Breast epithelium (tissue), 4 donors: ENCODE measurements around the gene MAP2K6. TPM values are rescaled to one million over a fixed set of nuclear protein-coding genes. Genes with fewer than 3 reads are reported as not detected.

Experiments
- DNase-seq, 2 donors: peaks; one replicate each; pipeline ENCODE4 v3.0.0-alpha.2; 2019; ENCODE audit warnings: low spot score in 2 of 2
- H3K27ac ChIP-seq, 2 donors: fragments of 200-600 bp; sonication (generic) in 1 of 2; one replicate each; pipeline ENCODE4 v1.5.1; 2016 to 2019; ENCODE audit warnings: mild to moderate bottlenecking in 1 of 2
- H3K27me3 ChIP-seq, 2 donors: fragments of 200-600 bp; sonication (generic) in 1 of 2; one replicate each; pipeline versions ENCODE4 v1.5.1 to v1.6.0; 2017 to 2019; ENCODE audit warnings: control low read depth in 1 of 2, mild to moderate bottlenecking in 1 of 2
- H3K36me3 ChIP-seq: fragments of 200-600 bp; one replicate; pipeline ENCODE4 v1.5.1; 2019
- H3K4me1 ChIP-seq, 2 donors: fragments of 200-600 bp; sonication (generic); one replicate each; pipeline ENCODE4 v1.5.1; 2016 to 2019; ENCODE audit warnings: control low read depth in 1 of 2
- H3K4me3 ChIP-seq, 3 donors: fragments of 200-600 bp; sonication (generic); 1 replicate in 2 of 3; 2 replicates in 1 of 3; pipeline ENCODE4 v1.5.1; 2016 to 2019; ENCODE audit warnings: mild to moderate bottlenecking in 3 of 3, moderate library complexity in 2 of 3
- H3K9me3 ChIP-seq, 2 donors: fragments of 200-600 bp; sonication (generic) in 1 of 2; one replicate each; pipeline ENCODE4 v1.5.1; 2016 to 2019; ENCODE audit warnings: control low read depth in 1 of 2
- POLR2A ChIP-seq: fragments of 450-650 bp; IDR thresholded peaks from one replicate; pipeline ENCODE4 v1.6.1; 2016; ENCODE audit warnings: antibody characterized with exemption, mild to moderate bottlenecking, moderate library complexity
- POLR2AphosphoS5 ChIP-seq, 3 donors: sonication (generic); formaldehyde crosslinking; IDR thresholded peaks; one replicate each; pipeline ENCODE4 v1.6.1; 2017; ENCODE audit warnings: antibody characterized with exemption in 3 of 3
- intact Hi-C: fragments of 100-400 bp; cut with DNase I; formaldehyde crosslinking; loops from one replicate; pipeline ENCODE4 v1.15.1; 2023; ENCODE audit warnings: low total_unique reads
- total RNA-seq, 3 donors: library from RNA; depleted of rRNA; stranded (reverse); fragments of >200 nt; gene quantifications; one replicate each; pipeline ENCODE4 v1.1.0, GENCODE V29; 2016
- TF ChIP-seq, protein P1 (sequence below), 3 donors: fragments of 450-650 bp; IDR thresholded peaks; one replicate each; pipeline ENCODE4 v1.5.1; 2016 to 2017; ENCODE audit warnings: antibody characterized with exemption in 3 of 3, mild to moderate bottlenecking in 3 of 3, moderate library complexity in 3 of 3

MAP2K6 gene
- total RNA-seq, 3 donors from 2014 or later: 10.9 to 54.9 (median 16.7) TPM

DNA sequence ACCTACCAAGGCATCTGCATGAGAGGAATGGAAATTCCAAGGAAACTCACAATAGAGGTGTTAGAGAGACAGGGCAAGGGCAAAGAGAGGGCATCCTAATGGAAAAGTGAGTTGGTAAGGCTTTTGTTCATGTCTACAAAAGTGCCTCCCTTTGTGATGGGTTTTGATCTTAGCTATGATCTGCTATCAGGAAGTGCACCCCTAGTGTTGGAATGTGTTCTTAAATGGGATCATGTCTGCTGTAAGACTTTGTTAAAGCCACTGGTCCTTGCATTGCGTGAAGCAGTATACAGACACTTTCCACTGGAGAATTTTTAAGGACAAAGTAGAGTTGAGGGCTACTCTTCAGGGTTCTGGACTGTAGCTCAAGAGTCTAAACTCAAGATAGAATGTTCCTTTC, 92.0 kb downstream of the MAP2K6 start:
- peak overlapping the region in 1 of 2 donors; percentile 6 for H3K27ac ChIP-seq
- H3K36me3 ChIP-seq: no peaks in the 10 kb centered on the region
- no peaks in the 10 kb centered on the region for H3K9me3 ChIP-seq
- no peaks in the 10 kb centered on the region for H3K27me3 ChIP-seq
- intact Hi-C loops: no loop called here
- TF ChIP-seq, protein P1, sequence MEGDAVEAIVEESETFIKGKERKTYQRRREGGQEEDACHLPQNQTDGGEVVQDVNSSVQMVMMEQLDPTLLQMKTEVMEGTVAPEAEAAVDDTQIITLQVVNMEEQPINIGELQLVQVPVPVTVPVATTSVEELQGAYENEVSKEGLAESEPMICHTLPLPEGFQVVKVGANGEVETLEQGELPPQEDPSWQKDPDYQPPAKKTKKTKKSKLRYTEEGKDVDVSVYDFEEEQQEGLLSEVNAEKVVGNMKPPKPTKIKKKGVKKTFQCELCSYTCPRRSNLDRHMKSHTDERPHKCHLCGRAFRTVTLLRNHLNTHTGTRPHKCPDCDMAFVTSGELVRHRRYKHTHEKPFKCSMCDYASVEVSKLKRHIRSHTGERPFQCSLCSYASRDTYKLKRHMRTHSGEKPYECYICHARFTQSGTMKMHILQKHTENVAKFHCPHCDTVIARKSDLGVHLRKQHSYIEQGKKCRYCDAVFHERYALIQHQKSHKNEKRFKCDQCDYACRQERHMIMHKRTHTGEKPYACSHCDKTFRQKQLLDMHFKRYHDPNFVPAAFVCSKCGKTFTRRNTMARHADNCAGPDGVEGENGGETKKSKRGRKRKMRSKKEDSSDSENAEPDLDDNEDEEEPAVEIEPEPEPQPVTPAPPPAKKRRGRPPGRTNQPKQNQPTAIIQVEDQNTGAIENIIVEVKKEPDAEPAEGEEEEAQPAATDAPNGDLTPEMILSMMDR (IDR thresholded peaks at IDR 0.05): peak in 1 of 3 donors; percentile 14
- no peak for TF ChIP-seq POLR2AphosphoS5 (IDR thresholded peaks at IDR 0.05)
- no peak for DNase-seq
- peaks cover 0 to 3% of the 10 kb centered on the region in 2 donors for H3K4me1 ChIP-seq
- H3K4me3 ChIP-seq: no peak overlapping the region

DNA sequence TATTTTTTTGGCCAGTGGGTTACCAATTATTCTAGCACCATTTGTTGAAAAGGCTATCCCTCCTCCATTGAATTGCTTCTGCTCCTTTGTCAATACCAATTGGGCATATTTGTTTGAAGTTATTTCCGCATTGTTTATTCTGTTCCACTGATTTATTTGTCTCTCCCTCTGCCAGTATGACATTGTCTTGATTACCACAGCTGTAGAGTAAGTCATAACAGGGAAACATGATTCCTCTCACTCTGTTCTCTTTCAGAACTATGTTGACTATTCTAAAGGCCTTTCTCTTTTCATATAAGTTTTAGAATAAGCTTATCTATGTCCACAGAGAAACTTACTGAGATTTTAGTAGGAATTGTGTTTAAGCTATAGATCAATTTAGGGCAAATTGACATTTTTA, 94.3 kb downstream of the MAP2K6 start:
- TF ChIP-seq, protein P1 (IDR thresholded peaks at IDR 0.05): no peak
- TF ChIP-seq POLR2AphosphoS5 (IDR thresholded peaks at IDR 0.05) (no peak), POLR2A (no peak)
- H3K9me3 ChIP-seq: no peaks in the 10 kb centered on the region
- H3K4me1 ChIP-seq: no peaks in the 10 kb centered on the region
- H3K27ac ChIP-seq: no peak overlapping the region
- DNase-seq: no peak
- no peak overlapping the region for H3K4me3 ChIP-seq
- intact Hi-C loops: no loop called here
- no peaks in the 10 kb centered on the region for H3K36me3 ChIP-seq
- no peaks in the 10 kb centered on the region for H3K27me3 ChIP-seq

DNA sequence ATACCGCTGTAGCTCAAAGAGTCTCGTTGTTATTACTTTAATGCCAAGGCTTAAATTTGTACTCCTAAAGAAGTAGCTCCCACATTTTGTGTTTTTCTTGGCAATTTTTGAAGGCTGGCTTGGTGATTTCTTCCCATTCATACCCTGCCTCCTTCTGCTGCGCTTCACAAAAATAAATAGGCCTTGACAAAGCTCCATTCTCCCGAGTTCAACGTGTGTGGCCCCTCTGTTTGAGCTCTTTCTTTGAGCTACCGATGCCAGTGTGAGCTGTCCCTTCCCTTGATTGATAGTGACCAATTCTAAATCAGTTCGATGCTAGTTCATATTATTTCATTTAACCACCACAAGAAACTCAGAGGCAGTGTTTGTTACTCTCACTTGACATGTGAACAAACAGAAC, 96.8 kb downstream of the MAP2K6 start:
- intact Hi-C loops: loop anchor here (2.0 kb wide), 1 partner anchor 18 kb away; no protein-coding TSS in a partner anchor
- Histone ChIP-seq H3K9me3 (no peaks in the 10 kb centered on the region), H3K36me3 (no peaks in the 10 kb centered on the region), H3K27ac (no peak overlapping the region), H3K4me3 (no peak overlapping the region), H3K27me3 (no peaks in the 10 kb centered on the region), H3K4me1 (no peaks in the 10 kb centered on the region)
- no peak for DNase-seq
- TF ChIP-seq, protein P1 (IDR thresholded peaks at IDR 0.05): no peak

DNA sequence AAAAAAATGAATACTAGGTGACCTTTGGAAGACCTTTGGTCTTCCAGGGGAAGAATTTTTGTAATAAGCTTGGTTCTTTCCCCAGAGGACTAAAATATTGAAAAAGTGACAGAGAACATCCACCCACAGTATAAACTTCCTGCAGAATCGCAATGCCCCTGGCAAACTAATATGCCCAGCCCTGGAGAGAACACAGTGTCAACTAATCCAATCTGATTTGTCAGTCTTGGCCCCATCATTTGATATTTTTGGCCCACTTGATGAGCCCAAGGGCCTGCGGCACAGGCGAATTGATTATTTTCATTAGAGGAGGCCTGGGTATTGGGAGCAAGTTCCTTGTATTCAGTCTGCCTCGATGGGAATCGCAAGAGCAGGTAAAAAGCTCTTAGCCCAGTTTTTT, 98.4 kb downstream of the MAP2K6 start:
- Histone ChIP-seq H3K36me3 (no peaks in the 10 kb centered on the region), H3K27me3 (no peaks in the 10 kb centered on the region), H3K27ac (peak overlapping the region; percentile 9 to 57), H3K4me3 (peak overlapping the region in 1 of 3 donors; percentile 2), H3K4me1 (no peaks in the 10 kb centered on the region), H3K9me3 (no peaks in the 10 kb centered on the region)
- intact Hi-C loops: no loop called here
- DNase-seq: no peak
- TF ChIP-seq POLR2A (no peak), POLR2AphosphoS5 (IDR thresholded peaks at IDR 0.05) (no peak)
- TF ChIP-seq, protein P1 (IDR thresholded peaks at IDR 0.05): no peak

DNA sequence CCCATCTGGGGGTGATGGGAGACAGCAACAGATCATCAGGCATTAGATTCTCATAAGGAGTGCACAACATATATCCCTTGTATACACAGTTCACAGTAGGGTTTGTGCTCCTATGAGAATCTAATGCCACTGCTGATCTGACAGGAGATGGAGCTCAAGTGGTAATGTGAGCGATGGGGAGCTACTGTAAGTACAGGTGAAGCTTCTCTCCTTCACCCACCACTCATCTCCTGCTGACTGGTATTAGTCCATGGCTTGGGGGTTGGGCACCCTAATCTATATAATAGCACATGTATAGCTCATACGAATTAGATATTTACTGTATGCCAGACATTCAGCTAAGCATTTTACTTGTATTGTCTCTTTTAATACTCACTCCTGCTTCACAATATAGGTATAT, 101.7 kb downstream of the MAP2K6 start:
- H3K4me3 ChIP-seq: no peak overlapping the region
- DNase-seq: no peak
- no peak overlapping the region for H3K27ac ChIP-seq
- intact Hi-C loops: no loop called here
- TF ChIP-seq, protein P1 (IDR thresholded peaks at IDR 0.05): no peak
- TF ChIP-seq POLR2A (no peak), POLR2AphosphoS5 (IDR thresholded peaks at IDR 0.05) (no peak)
- H3K4me1 ChIP-seq: no peaks in the 10 kb centered on the region
- H3K27me3 ChIP-seq: no peaks in the 10 kb centered on the region
- H3K9me3 ChIP-seq: no peaks in the 10 kb centered on the region
- no peaks in the 10 kb centered on the region for H3K36me3 ChIP-seq
